ENCODE results near the gene CDADC1. TPM values are rescaled to one million over a fixed set of nuclear protein-coding genes. Genes with fewer than 3 reads are reported as not detected.

CDADC1 gene
- total and polyA plus RNA-seq, 2 experiments from 2014 or later, result 1.8 to 13.7 TPM

DNA sequence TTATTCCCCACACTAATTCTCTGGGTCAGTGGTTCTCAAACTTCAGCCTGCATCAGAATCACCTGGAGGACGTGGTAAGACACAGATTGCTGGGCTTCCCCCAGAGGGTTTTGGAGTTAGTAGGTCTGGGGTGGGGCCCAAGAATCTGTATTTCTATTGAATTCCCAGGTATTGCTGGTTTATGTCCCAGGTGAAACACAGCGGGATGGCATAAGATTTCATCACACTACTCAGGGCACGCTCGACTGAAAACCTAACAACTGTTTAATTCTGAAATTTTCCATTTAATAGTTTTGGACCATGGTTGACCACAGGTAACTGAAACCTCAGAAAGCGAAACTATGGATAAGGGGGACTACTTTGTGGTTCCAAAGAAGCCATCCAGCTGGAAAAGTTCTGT lies 21.1 kb upstream of the CDADC1 start:
- H3K4me1 ChIP-seq (ENCODE audit: insufficient read depth), result no peaks in the 10 kb centered on the region
- H3K9me2 ChIP-seq (ENCODE audit: insufficient read depth), result no peaks in the 10 kb centered on the region
- no peak overlapping the region for H2AFZ ChIP-seq
- H3F3A ChIP-seq (ENCODE audit: insufficient read depth), result no peaks in the 10 kb centered on the region
- no peak for DNase-seq
- in situ Hi-C loops (cut with MboI), result no loop called here
- H4K20me1 ChIP-seq (ENCODE audit: insufficient read depth), result no peaks in the 10 kb centered on the region
- no peaks in the 10 kb centered on the region for H3K9me3 ChIP-seq (ENCODE audit: low read depth)
- no peak overlapping the region for H3K27ac ChIP-seq
- H3K79me2 ChIP-seq (ENCODE audit: insufficient read depth), result no peaks in the 10 kb centered on the region
- H3K4me2 ChIP-seq (ENCODE audit: unreplicated experiment), result no peak overlapping the region
- WGBS, 2 experiments (ENCODE audit: low coverage in 1 of 2, low lambda C conversion rate in 2 of 2, missing lambda C conversion rate in 2 of 2), result 67 to 68% methylated on average over 5 of the region's 5 CpGs
- H3K9ac ChIP-seq, result no peak overlapping the region
- no peak for TF ChIP-seq EZH2phosphoT487 (IDR thresholded peaks at IDR 0.05; ENCODE audit: insufficient read depth, low read depth)
- no peak for TF ChIP-seq EZH2 (IDR thresholded peaks at IDR 0.05; ENCODE audit: insufficient read depth, poor library complexity, severe bottlenecking)
- H3K27me3 ChIP-seq (replicated peaks; ENCODE audit: insufficient read depth), result peaks cover 21% of the 10 kb centered on the region
- H3K36me3 ChIP-seq (ENCODE audit: low read depth), result no peaks in the 10 kb centered on the region
- no peak overlapping the region for H3K4me3 ChIP-seq

DNA sequence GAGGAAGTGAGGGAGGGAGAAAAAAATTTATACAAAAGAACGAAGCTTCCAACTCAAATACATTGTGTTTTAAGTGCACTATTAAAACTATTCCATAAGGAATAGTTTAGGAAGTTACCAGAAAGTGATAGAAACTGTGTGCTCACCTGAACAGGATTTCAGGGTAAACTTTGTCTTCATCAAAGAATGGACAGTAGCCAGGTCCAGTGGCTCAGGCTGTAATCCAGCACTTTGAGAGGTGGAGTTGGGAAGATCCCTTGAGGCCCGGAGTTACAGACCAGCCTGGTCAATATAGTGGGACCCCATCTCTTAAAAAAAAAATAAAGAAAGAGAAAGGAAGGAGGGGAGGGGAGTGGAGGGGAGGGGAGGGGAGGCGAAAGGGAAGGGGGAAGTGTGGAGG lies 13.0 kb upstream of the CDADC1 start:
- no peaks in the 10 kb centered on the region for H3K36me3 ChIP-seq (ENCODE audit: low read depth)
- no peak for DNase-seq
- no peak overlapping the region for H2AFZ ChIP-seq
- H3K79me2 ChIP-seq (ENCODE audit: insufficient read depth), result no peaks in the 10 kb centered on the region
- no peak overlapping the region for H3K27ac ChIP-seq
- no peaks in the 10 kb centered on the region for H3F3A ChIP-seq (ENCODE audit: insufficient read depth)
- no peaks in the 10 kb centered on the region for H3K4me1 ChIP-seq (ENCODE audit: insufficient read depth)
- H3K9me3 ChIP-seq (ENCODE audit: low read depth), result no peaks in the 10 kb centered on the region
- in situ Hi-C loops (cut with MboI), result no loop called here
- H3K9me2 ChIP-seq (ENCODE audit: insufficient read depth), result no peaks in the 10 kb centered on the region
- H3K4me3 ChIP-seq, result no peak overlapping the region
- 89 to 92% methylated on average over 2 to 3 of the region's 3 CpGs for WGBS, 2 experiments (ENCODE audit: low coverage in 1 of 2, low lambda C conversion rate in 2 of 2, missing lambda C conversion rate in 2 of 2)
- H3K4me2 ChIP-seq (ENCODE audit: unreplicated experiment), result no peak overlapping the region
- H3K27me3 ChIP-seq (replicated peaks; ENCODE audit: insufficient read depth), result no peaks in the 10 kb centered on the region
- TF ChIP-seq EZH2phosphoT487 (IDR thresholded peaks at IDR 0.05; ENCODE audit: insufficient read depth, low read depth), result no peak
- no peak for TF ChIP-seq EZH2 (IDR thresholded peaks at IDR 0.05; ENCODE audit: insufficient read depth, poor library complexity, severe bottlenecking)
- H4K20me1 ChIP-seq (ENCODE audit: insufficient read depth), result no peaks in the 10 kb centered on the region
- H3K9ac ChIP-seq, result no peak overlapping the region

GRCh38 chr13:49235856-49236431 lies 11.8 kb upstream of the CDADC1 start:
- Histone ChIP-seq H3K4me3 (no peak overlapping the region), H3K9me2 (ENCODE audit: insufficient read depth) (no peaks in the 10 kb centered on the region), H3K4me1 (ENCODE audit: insufficient read depth) (no peaks in the 10 kb centered on the region), H4K20me1 (ENCODE audit: insufficient read depth) (no peaks in the 10 kb centered on the region), H3K27me3 (replicated peaks; ENCODE audit: insufficient read depth) (no peaks in the 10 kb centered on the region), H3K36me3 (ENCODE audit: low read depth) (no peaks in the 10 kb centered on the region), H3K27ac (no peak overlapping the region), H3K4me2 (ENCODE audit: unreplicated experiment) (no peak overlapping the region), H3F3A (ENCODE audit: insufficient read depth) (no peaks in the 10 kb centered on the region), H3K9me3 (ENCODE audit: low read depth) (no peaks in the 10 kb centered on the region), H2AFZ (no peak overlapping the region), H3K9ac (no peak overlapping the region), H3K79me2 (ENCODE audit: insufficient read depth) (no peaks in the 10 kb centered on the region)
- in situ Hi-C loops (cut with MboI), result no loop called here
- WGBS, 2 experiments (ENCODE audit: low coverage in 1 of 2, low lambda C conversion rate in 2 of 2, missing lambda C conversion rate in 2 of 2), result 87% methylated on average over 6 of the region's 6 CpGs
- no peak for DNase-seq
- TF ChIP-seq EZH2 (IDR thresholded peaks at IDR 0.05; ENCODE audit: insufficient read depth, poor library complexity, severe bottlenecking), result no peak
- no peak for TF ChIP-seq EZH2phosphoT487 (IDR thresholded peaks at IDR 0.05; ENCODE audit: insufficient read depth, low read depth)

GRCh38 chr13:49238621-49239020 lies 9.1 kb upstream of the CDADC1 start:
- H3K4me3 ChIP-seq, result no peak overlapping the region
- no peak overlapping the region for H3K27ac ChIP-seq
- no peak overlapping the region for H3K9ac ChIP-seq
- H3K4me1 ChIP-seq (ENCODE audit: insufficient read depth), result no peaks in the 10 kb centered on the region
- no peaks in the 10 kb centered on the region for H3K9me3 ChIP-seq (ENCODE audit: low read depth)
- 88 to 97% methylated on average over 2 of the region's 2 CpGs for WGBS, 2 experiments (ENCODE audit: low coverage in 1 of 2, low lambda C conversion rate in 2 of 2, missing lambda C conversion rate in 2 of 2)
- in situ Hi-C loops (cut with MboI), result no loop called here
- no peaks in the 10 kb centered on the region for H3K79me2 ChIP-seq (ENCODE audit: insufficient read depth)
- no peaks in the 10 kb centered on the region for H3K36me3 ChIP-seq (ENCODE audit: low read depth)
- H3K27me3 ChIP-seq (replicated peaks; ENCODE audit: insufficient read depth), result no peaks in the 10 kb centered on the region
- DNase-seq, result no peak
- no peaks in the 10 kb centered on the region for H3K9me2 ChIP-seq (ENCODE audit: insufficient read depth)
- H3F3A ChIP-seq (ENCODE audit: insufficient read depth), result no peaks in the 10 kb centered on the region
- H3K4me2 ChIP-seq (ENCODE audit: unreplicated experiment), result no peak overlapping the region
- no peak overlapping the region for H2AFZ ChIP-seq
- TF ChIP-seq EZH2 (IDR thresholded peaks at IDR 0.05; ENCODE audit: insufficient read depth, poor library complexity, severe bottlenecking), result no peak
- TF ChIP-seq EZH2phosphoT487 (IDR thresholded peaks at IDR 0.05; ENCODE audit: insufficient read depth, low read depth), result no peak
- H4K20me1 ChIP-seq (ENCODE audit: insufficient read depth), result no peaks in the 10 kb centered on the region

DNA sequence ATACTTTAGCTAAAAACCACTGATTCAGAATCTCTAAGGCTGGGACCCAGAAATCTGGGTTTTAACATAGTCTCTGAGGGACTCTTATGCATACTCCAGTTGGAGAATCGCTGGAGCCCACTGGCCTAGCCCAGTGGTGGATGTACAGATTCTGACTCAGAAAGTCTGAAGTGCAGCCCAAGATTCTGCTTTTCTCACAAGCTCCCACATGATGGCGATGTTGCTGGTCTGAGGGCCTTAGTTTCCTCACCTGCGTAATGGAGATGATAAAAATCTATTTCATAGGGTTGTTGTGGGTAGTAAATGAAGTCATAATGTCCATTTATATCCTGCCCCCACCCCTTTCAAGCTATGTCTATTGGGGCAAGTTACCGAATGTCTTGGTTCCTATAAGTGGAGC lies 7.7 kb upstream of the CDADC1 start:
- Histone ChIP-seq H3K9ac (no peak overlapping the region), H3K9me2 (ENCODE audit: insufficient read depth) (no peaks in the 10 kb centered on the region), H3K4me3 (no peak overlapping the region), H3K4me1 (ENCODE audit: insufficient read depth) (no peaks in the 10 kb centered on the region), H3K27me3 (replicated peaks; ENCODE audit: insufficient read depth) (no peaks in the 10 kb centered on the region), H2AFZ (no peak overlapping the region), H4K20me1 (ENCODE audit: insufficient read depth) (no peaks in the 10 kb centered on the region), H3K27ac (no peak overlapping the region), H3K36me3 (ENCODE audit: low read depth) (no peaks in the 10 kb centered on the region), H3K79me2 (ENCODE audit: insufficient read depth) (no peaks in the 10 kb centered on the region), H3K4me2 (ENCODE audit: unreplicated experiment) (no peak overlapping the region), H3K9me3 (ENCODE audit: low read depth) (no peaks in the 10 kb centered on the region), H3F3A (ENCODE audit: insufficient read depth) (no peaks in the 10 kb centered on the region)
- TF ChIP-seq EZH2 (IDR thresholded peaks at IDR 0.05; ENCODE audit: insufficient read depth, poor library complexity, severe bottlenecking) (no peak), EZH2phosphoT487 (IDR thresholded peaks at IDR 0.05; ENCODE audit: insufficient read depth, low read depth) (no peak)
- WGBS, 2 experiments (ENCODE audit: low coverage in 1 of 2, low lambda C conversion rate in 2 of 2, missing lambda C conversion rate in 2 of 2), result 20 to 21% methylated on average over 4 of the region's 4 CpGs
- DNase-seq, result peak; percentile 76
- in situ Hi-C loops (cut with MboI), result no loop called here

All from GM23248 (cell line).